Right lobe of liver (tissue), 4 donors: ENCODE measurements around the gene RNF19B.

ENCODE experiments used
- CTCF ChIP-seq, 4 donors: fragments of 200-600 bp in 3 of 4; fragments of 450-650 bp in 1 of 4; IDR thresholded peaks; one replicate each; pipeline versions ENCODE4 v1.5.1 to v1.8.0; 2016 to 2022; ENCODE audit warnings: antibody characterized with exemption in 4 of 4, mild to moderate bottlenecking in 2 of 4
- POLR2A ChIP-seq: fragments of 450-650 bp; IDR thresholded peaks from one replicate; pipeline ENCODE4 v1.6.1; 2017; ENCODE audit warnings: antibody characterized with exemption, mild to moderate bottlenecking
- donor health status: DM: no; HTN: no; CAD: no.
- donor health status: DM: no; HTN: no; CAD: no.
- donor health status: DM: no; HTN: yes; CAD: no.

- no peak for TF ChIP-seq CTCF (IDR thresholded peaks at IDR 0.05)
- TF ChIP-seq POLR2A, result no peak
Measured at GRCh38 chr1:32983020-32983419, 18.4 kb upstream of the RNF19B start.
